Measurements from ENCODE around the gene MCTP1.

Gene MCTP1

GRCh38 chr5:95076395-95077185 is 208.3 kb downstream of the MCTP1 start:
- no peak overlapping the region for H3K27ac ChIP-seq
- ChIA-PET CTCF (no interaction called here), POLR2A (ENCODE audit: low non-redundant PET) (no interaction called here)
- no peak for DNase-seq (ENCODE audit: low spot score)
- TF ChIP-seq CTCF (conservative IDR thresholded peaks at IDR 0.05; ENCODE audit: low read depth): no peak

- H3K27ac ChIP-seq: no peak overlapping the region
- POLR2A ChIA-PET (ENCODE audit: low non-redundant PET): no interaction called here
- CTCF ChIA-PET: interaction anchor here (0.6 kb wide), 1 partner anchor 104 kb away, joined by 3 read pairs; no protein-coding TSS in a partner anchor
- no peak for TF ChIP-seq CTCF (conservative IDR thresholded peaks at IDR 0.05; ENCODE audit: low read depth)
- no peak for DNase-seq (ENCODE audit: low spot score)
These were observed 209.8 kb downstream of the MCTP1 start for GRCh38 chr5:95075111-95075510.

GRCh38 chr5:95072281-95072680 is 212.6 kb downstream of the MCTP1 start:
- no peak overlapping the region for H3K27ac ChIP-seq
- no peak for TF ChIP-seq CTCF (conservative IDR thresholded peaks at IDR 0.05; ENCODE audit: low read depth)
- CTCF ChIA-PET: interaction anchor here (0.6 kb wide), 1 partner anchor 85 kb away, joined by 4 read pairs; no protein-coding TSS in a partner anchor
- POLR2A ChIA-PET (ENCODE audit: low non-redundant PET): no interaction called here
- no peak for DNase-seq (ENCODE audit: low spot score)

- H3K27ac ChIP-seq: no peak overlapping the region
- no peak for TF ChIP-seq CTCF (conservative IDR thresholded peaks at IDR 0.05; ENCODE audit: low read depth)
- ChIA-PET POLR2A (ENCODE audit: low non-redundant PET) (no interaction called here), CTCF (no interaction called here)
- no peak for DNase-seq (ENCODE audit: low spot score)
These were observed 214.0 kb downstream of the MCTP1 start for GRCh38 chr5:95070866-95071265.

- TF ChIP-seq CTCF (conservative IDR thresholded peaks at IDR 0.05; ENCODE audit: low read depth): no peak
- CTCF ChIA-PET: no interaction called here
- POLR2A ChIA-PET (ENCODE audit: low non-redundant PET): no interaction called here
- DNase-seq (ENCODE audit: low spot score): no peak
- H3K27ac ChIP-seq: no peak overlapping the region
These were observed 214.4 kb downstream of the MCTP1 start for GRCh38 chr5:95070453-95070852.

- no peak for TF ChIP-seq CTCF (conservative IDR thresholded peaks at IDR 0.05; ENCODE audit: low read depth)
- no peak for DNase-seq (ENCODE audit: low spot score)
- H3K27ac ChIP-seq: no peak overlapping the region
- ChIA-PET POLR2A (ENCODE audit: low non-redundant PET) (no interaction called here), CTCF (interaction anchor here (0.7 kb wide), 1 partner anchor 382 kb away, joined by 4 read pairs; no protein-coding TSS in a partner anchor)
These were observed 214.9 kb downstream of the MCTP1 start for GRCh38 chr5:95069948-95070347.

Measured in RWPE1 (cell line).